NCI-H82 treated with DMSO at 0.1 percent for 48 hours (cell line): ENCODE results near the gene HINT2.

Experiments
- DNase-seq: peaks from one replicate; lab custom pipeline; 2025; ENCODE audit not compliant: unreplicated experiment; lab: John Stamatoyannopoulos, UW

The HINT2 gene

DNA sequence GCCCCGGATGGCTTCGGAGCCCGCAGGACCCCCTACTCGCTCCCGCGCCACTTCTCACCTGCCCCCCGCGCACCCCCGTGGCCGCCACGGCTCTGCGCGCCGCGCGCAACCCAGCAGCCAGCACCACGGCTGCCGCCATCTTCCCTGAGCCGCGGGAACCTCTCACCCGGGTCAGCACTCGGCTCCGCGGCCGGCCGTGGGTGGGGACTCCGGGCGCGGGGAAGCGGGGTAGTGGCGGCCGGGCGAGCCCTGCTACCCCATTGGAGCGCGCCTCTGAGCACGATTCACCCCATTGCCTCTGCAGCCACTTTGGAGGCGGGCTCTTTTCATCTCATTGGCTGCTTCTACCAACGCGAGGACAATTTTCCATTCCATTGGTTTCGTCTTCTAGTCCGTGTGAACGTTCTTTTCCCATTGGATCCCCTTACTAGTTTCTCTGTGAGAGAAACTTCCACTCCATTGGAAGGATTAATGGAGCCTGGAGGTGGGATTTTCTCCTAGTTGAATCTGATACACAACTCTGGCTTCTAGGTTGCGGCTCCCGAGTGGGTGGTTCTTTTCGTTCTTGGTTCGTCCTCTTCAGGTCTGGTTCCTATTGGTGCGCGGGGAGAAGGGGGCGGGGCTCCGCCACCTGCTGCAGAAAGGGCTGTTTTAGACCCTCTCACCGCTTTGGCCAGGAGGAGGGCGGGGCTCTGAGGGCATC lies at the start of gene HINT2:
Gene HINT2, minus strand, starts transcription at position 202 of the 703 bp plus-strand sequence. Its CDS starts 63 bp downstream, at position 139.
- peak; percentile 98 for DNase-seq

DNA sequence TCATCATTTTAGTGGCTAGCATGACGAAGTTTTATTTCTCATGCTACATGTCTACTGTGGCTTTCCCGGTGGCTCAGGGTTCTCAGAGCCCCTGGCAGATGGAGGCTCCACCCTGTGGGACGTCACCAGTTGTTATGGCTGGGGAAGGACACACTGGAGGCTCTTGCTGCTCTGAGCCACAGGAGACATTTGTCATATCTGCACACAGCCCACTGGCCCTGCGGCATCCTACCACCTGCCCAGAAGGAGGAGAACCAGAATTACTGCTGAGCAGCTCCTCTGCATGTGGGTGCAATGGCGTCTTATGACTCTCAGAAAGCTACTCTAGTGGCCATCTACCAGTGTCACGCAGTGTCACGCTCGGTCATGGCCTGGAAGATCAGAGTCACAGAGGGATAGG lies 48.7 kb upstream of the HINT2 start:
- DNase-seq = no peak

DNA sequence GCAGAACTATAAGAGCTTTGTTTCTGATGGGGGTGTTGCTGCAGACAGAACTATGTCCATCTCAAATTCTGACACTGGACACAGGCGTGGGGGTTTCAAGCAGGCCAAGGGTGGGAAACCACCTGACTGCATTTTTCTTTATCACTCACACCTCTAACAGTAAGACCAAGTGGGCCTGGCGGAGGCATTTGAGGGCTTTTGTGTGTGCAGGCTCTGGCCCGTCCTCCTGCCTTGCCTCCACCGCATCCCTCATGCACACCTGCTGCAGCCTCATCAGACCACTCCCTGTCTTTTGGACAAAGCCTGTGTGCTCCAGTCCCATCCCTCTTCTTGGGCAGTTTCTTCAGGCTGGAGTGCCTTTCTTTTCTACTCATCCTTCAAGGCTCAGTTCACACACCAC lies 47.5 kb upstream of the HINT2 start:
- no peak for DNase-seq

DNA sequence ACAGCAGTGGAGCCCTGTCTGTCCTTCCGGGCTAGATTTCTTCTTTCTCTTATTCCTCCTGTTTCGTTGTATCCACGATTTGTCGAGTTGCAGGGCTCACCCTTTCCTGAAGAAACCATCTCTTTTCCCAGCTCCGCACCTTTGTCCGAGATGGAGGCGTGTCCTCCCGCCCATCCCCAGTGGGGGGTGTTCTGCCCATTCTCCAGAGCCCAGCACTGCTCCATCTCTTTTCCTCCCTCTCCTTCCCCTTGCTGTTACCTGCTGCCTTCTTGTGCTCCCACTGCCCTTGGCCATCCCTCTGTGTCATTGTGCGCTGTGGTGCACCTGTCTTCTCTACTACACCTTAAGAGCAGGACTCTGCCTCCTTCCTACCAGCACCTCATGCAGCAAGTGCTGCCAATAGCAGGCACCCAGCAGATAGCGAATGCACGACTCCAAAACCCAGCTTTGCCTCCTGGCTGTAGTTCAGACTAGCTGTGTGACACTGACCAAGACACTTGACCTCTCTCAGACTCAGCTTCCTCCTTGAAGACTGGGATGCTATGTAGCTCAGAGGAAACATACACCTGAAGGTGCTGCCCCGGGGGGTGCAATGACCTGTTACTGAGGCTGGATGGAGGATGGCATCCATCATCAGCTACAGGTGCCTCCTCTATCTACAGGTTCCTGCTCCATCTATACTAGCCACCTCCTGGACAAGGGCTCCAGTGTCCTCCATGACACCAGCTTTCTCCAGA lies 46.5 kb upstream of the HINT2 start:
- no peak for DNase-seq

DNA sequence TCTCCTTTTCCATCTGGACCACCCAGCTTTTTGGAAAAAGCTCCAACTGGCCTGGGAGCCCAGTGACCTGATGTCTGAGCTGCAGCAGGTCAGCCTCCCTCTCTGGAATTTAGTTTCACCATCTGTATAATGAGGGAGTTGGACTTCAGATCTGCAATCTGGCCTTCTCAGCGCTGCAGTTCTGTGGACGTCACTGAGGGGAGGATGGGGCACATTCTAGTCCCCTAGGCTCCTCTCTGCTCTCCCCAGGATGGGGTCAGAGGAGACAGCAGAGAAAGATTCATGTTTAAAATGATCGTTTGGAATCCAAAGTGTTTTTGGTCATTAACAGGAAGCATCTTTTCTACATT lies 45.1 kb upstream of the HINT2 start:
- DNase-seq = no peak

DNA sequence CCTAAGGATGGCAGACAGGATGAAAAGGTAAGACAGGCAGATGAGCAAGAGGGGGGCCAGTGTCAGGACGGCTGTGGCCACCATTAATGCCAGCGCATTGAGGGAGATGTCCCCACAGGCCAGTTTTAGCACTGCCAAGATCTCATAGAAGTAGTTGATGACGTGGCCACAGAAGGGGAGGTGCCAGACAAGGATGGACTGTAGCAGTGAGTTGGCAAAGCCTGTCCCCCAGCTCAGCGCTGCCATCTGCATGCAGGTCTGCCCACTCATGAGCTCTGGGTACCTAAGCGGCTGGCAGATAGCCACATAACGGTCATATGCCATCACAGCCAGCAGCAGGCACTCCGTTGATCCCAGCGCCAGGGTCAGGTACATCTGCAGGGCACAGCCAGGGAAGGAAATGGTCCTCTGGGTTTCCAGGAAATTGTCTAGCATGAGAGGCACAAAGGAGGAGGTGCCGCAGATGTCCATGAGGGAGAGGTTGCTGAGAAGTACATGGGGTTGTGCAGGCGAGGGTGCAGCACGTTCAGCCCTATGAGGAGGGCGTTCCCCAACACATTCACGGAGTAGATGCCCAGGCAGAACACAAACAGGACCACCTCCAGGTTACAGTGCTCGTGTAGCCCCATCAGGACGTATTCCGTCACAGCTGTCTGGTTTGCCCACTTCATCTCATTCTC lies 44.6 kb upstream of the HINT2 start:
- no peak for DNase-seq

DNA sequence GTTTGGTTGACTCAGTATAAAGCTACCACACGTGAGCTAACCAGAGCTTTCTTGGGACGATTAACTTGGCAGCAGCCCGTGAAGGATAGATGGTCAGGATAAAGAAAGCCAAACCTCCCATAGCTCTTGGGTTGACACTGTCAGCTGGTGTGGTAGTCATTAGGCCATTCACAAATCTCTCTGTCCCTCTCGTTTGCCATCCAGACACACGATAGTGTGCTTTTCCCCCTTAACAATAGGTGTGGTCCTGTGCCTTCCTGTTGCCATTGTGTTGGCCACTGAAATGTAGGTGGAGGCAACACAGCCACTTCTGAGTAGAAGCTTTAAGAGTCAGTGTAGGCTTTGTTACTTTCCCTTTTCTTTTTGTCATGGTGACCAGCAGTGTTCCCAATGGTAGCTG lies 43.6 kb upstream of the HINT2 start:
- DNase-seq = no peak

DNA sequence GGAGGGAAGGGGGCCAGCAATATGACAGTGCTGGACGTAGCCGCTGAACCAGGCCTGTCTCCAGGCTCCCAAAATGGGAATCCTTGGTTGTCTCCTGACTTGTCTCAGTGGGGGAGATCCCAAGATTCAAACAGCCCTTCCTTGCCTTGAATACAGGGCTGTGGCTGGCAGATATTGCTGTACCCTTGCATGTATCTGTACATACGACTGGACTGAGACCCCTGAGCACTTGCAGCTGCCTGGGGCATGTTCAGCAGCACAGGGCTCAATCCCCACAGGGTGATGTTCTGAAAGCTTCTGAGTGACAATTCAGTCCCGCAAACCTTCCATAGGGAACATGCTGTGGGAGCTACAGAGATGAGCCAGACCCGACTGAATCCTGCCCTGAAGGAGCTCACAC lies 42.0 kb upstream of the HINT2 start:
- no peak for DNase-seq

DNA sequence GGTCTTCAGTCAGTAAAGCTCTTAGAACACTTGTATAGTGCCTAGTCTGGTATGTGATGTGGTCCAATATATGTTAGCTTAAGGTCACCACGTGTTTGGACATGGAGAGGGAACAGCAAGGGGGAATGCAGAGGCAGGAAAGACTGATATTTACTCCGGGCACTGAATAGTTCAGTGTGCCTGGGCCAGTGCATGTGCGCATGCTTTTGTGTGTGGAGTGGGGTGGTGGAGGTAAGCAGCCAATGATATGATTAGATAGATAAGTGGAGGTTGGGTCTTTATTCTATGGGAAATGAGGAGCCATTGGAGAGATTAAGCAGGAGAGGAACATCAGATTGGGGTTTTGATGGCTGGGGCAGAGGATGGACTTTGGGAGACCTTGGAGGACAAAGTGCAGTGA lies 41.4 kb upstream of the HINT2 start:
- DNase-seq = no peak

DNA sequence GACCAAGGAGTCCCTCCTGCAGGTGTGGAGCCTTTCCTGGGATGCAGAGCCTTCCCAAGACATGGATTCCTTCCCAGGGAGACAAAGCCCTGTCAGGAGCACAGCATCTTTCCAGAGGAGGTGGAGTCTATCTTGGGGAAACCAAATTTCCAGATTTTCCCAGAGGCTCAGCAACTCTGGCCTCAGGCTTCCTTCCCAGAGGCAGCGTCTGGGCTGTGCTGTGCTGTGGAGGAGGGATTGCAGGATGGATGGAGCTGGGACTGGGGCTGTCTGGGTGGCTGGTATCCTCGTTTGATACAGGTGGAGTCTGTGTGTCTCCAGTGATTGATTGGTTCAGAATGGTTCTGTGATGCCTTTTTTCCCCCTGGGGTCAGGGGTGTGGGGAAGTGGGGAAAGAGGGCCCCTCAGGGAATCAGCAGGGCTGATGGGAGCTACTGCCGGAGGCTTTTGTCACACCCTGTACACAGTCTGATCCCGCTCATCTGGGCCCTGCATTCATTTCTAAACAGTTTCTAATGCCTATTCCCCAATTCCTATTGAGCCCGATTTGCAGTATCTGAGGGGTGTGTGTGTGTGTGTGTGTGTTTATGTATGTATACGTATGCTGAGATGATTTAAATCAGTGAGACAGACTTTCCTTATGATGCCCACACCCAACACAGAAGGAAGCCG lies 39.4 kb upstream of the HINT2 start:
- DNase-seq = no peak

DNA sequence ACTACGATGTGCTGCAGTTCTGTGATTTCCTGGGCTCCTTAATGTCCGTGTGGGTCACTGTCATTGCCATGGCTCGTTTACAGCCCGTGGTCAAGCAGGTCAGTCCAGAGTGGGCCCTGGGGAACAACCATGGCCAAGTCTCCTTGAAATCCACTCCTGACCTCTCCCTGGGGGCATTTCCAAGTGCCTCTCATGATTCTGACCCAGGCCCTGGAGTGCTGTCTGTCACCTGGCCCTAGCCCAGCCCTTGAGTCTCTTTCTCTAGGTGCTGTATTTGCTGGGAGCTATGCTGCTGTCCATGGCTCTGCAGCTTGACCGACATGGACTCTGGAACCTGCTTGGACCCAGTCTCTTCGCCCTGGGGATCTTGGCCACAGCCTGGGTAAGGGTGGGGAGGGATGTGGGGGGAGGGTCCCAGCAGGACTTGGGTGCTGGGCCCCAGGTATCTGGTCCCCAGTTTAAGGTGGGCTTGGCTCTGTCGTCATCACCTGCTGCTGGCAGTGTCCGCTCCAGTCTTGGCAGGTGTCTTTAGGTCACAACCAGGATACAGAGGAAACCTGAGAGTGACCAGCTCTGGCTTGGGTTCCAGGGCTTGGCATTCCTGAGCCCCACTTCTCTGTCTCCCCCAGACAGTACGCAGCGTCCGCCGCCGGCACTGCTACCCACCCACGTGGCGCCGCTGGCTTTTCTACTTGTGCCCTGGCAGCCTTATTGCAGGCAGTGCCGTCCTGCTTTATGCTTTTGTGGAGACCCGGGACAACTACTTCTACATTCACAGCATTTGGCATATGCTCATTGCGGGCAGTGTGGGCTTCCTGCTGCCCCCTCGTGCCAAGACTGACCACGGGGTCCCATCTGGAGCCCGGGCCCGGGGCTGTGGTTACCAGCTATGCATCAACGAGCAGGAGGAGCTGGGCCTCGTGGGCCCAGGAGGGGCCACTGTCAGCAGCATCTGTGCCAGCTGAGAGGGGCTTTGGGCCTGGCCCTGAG lies 38.3 kb upstream of the HINT2 start:
- DNase-seq = no peak

DNA sequence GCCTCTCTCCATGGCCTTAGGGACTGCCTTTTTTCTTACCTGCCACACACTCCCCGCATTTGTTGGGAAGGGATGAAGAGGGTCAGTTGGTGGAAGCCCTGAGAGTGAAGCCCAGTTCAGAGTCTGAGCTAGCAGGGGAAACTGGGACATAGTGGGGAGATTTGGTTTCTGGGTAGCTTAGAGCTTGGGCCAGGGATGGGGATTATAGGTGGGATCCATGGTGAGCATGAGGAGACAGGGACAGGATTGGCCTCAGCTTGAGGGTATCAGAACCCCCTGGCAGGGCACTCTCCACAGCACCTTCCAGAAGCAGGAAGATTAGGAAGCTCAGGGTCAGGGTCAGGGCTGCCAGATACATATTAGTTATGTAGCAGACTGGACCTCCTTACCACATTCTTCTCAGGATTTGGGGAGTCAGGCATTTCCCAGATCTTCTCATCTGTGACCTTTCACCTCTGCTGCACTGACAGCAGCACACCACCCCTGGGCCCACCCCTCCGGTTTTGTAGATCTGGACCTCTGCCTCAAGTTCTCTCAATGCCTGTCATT lies 37.5 kb upstream of the HINT2 start:
- no peak for DNase-seq

DNA sequence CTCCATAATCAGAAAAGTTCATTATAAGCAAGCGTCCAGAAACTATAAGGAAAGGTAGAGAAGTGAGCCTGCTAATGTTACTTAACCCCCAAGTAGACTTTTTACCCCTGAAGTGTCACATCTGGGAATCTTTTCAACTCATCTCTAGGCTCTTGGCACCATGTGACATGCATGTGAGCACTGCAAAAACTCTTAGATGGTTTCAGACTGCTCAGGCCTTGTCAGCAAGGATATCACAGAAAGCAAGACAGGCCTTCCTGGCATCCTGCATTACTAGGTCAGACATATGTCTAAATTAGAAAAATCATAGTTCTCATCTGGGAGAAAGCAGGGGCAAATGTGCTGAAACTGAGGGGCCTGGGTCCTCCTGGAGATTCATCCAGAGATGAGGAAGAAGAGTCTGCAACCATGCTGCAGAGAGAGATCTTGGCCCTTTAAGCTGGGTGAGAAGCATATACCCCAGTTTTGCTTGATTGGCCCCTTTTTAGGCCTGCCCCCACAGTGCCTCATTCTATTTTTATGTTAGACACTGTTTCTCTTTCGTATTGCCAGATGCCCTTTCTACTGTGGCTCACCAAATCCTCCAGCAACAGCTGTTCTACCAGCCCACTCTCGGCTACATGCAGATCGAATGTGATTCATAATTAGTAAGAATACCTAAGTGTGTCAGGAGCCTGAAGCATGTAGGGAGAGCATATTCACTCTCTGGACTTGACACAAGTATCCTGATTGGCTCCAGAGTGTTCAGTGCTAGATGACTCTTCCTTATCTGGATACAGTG lies 33.1 kb upstream of the HINT2 start:
- DNase-seq = no peak

DNA sequence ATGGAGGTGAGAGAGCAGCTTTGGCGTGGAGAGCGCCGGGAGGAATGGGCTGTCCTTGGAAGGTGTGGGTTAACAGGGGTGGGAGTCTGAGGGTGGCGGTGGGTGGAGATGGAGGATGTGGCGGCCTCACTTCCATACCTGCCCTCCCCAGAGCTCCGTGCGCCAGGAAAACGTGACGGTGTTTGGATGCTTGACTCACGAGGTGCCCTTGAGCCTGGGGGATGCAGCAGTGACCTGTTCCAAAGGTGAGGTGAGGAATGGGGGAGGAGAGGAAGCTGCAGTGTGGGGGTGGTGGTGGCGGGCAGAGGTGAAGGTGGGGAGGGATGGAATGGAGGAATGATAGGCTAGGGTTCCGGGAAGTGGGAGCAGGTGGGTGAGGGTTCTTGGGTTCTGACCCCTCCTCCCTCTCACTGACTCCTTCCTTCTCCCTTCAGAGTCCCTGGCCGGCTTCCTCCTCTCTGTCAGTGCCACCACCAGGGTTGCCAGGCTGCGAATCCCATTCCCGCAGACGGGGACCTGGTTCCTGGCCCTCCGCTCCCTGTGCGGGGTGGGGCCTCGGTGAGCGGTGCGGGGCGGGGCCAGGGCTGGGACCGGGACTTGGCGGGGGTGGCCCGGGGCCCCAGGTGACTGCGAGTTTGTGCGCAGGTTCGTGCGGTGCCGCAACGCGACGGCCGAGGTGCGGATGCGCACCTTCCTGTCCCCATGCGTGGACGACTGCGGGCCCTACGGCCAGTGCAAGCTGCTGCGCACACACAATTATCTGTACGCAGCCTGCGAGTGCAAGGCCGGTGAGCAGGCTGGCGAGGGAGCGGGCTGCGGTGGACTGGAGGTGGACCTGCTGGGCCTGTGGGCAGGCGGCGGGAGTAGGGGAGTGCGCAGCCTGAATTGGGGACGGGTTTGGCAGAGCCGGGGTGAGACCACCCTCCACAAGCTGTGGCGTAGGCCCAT lies 31.3 kb upstream of the HINT2 start:
- DNase-seq = no peak

DNA sequence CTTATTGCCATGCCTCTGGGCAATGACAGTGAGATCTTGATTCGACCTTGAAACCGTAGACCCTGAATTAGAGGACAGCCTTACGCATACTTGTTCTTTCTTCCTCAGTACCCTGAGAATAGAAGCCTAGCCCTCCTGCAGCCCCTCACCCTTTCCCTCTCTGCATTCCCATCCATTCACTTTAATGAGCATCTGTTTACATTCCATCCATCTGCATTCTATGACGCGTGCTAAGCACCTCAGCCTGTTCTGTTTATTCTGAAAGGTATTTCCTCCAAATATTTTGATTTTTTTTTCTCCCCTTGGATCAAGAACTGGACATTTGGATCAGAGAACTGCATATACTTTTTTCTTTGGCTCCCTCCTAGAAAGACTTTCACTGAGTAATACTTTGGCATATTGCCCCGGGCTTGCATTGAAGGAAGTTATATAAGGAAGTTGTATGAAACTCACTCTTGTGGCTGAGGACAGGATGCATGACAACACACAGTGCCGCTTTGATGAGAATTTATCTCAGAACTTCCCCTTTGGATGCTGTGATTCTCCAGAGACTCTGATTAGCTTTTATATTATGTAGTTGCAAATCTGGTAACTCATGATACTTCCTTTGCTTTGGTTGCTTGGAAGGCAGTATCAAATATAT lies 29.9 kb upstream of the HINT2 start:
- no peak for DNase-seq

DNA sequence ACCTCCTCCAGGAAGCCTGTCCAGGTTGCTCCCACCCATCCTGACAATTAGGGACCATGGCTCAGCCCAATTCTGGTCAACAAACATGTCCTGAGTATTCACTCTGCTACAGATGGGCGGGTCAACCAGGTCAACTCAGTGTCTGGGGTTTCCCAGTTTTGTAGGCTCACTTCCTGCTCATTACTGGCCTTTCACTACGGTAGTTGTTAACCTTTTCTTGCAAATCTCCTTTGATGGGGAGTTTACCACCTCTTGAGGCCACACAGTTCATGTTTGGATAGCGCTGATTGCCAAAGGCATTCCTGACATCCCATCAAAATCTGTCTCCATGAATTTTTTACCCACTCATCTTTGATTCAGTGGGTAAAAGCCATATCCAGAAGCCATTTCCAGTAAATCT lies 28.0 kb upstream of the HINT2 start:
- DNase-seq = no peak

DNA sequence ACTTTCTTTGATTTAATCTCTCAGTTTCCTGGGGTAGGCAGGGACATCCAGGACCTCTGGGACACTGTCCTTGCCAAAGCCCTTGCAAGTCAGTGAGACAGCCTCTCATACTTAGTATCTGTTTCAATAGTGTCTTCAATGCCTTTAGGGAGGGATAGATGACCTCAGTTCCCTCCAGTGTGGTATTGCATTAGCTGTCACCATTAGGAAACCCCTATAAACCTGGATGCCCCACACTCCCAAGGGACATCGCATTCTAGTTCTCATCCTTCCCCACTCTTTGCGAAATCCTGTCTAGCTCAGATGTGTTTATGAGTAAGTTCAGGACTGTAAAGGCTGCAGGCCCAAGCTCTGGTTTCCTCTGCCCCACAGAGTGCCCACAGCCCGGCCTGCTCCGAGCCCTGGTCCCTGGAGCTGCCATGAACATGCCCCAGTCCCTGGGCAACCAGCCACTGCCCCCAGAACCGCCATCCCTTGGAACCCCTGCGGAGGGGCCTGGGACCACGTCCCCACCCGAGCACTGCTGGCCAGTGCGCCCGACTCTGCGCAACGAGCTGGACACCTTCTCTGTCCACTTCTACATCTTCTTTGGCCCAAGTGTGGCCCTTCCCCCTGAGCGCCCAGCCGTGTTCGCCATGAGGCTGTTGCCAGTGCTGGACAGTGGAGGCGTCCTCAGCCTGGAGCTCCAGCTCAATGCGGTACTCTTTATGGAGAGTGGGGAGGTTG lies 27.3 kb upstream of the HINT2 start:
- no peak for DNase-seq

DNA sequence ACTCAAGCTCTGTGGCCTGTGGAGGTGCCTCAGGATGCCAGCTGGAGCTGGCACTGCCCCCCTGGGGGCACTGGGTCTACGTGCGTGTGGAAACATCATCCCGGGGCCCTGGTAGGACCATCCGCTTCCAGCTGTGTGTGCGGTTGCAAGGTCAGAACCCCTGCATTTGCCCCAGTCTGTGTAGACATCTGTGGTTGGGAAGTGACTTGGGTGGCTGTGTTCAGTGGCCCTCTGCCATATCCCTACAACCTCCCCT lies 26.7 kb upstream of the HINT2 start:
- DNase-seq = no peak
